Trophoblast cell (in vitro differentiated cells and primary cell): ENCODE measurements around the gene SCARF2.
A peak's percentile ranks its signal among the peaks of the same experiment; 100 is the strongest.

Source experiments
- DNase-seq, 2 donors: peaks; one replicate each; pipeline ENCODE4 v3.0.0-alpha.2; 2016
- H2AFZ ChIP-seq: 2 replicates; pipeline ENCODE4 v1.6.1; 2013; ENCODE audit warnings: low read length, moderate library complexity, mild to moderate bottlenecking; ENCODE audit not compliant: insufficient read depth, poor library complexity
- H2AK5ac ChIP-seq: 2 replicates; pipeline ENCODE4 v1.6.1; 2013; ENCODE audit warnings: mild to moderate bottlenecking, low read length
- H2BK120ac ChIP-seq: 2 replicates; pipeline ENCODE4 v1.6.1; 2013; ENCODE audit warnings: low read length, mild to moderate bottlenecking, moderate library complexity; ENCODE audit not compliant: insufficient read depth, poor library complexity
- H2BK12ac ChIP-seq: 2 replicates; pipeline ENCODE4 v1.6.1; 2013; ENCODE audit warnings: mild to moderate bottlenecking, low read length, moderate library complexity
- H2BK5ac ChIP-seq: 2 replicates; pipeline ENCODE4 v1.6.1; 2013; ENCODE audit warnings: low read length, low read depth, moderate library complexity, mild to moderate bottlenecking; ENCODE audit not compliant: poor library complexity
- H3K14ac ChIP-seq: 2 replicates; pipeline ENCODE4 v1.6.1; 2013; ENCODE audit warnings: mild to moderate bottlenecking, low read length
- H3K18ac ChIP-seq: 2 replicates; pipeline ENCODE4 v1.6.1; 2013; ENCODE audit warnings: mild to moderate bottlenecking, low read length
- H3K23ac ChIP-seq: 2 replicates; pipeline ENCODE4 v1.6.1; 2013; ENCODE audit warnings: low read length
- H3K27ac ChIP-seq: 2 replicates; pipeline ENCODE4 v1.5.1; 2013; ENCODE audit warnings: low read depth, mild to moderate bottlenecking, inconsistent platforms, low read length, moderate library complexity
- H3K27me3 ChIP-seq: 2 replicates; pipeline ENCODE4 v1.6.1; 2013; ENCODE audit warnings: inconsistent platforms, mild to moderate bottlenecking, low read length, moderate library complexity; ENCODE audit not compliant: insufficient read depth
- H3K36me3 ChIP-seq, 2 experiments: 1 replicate in 1 of 2; 2 replicates in 1 of 2; pipeline ENCODE4 v1.6.1; 2013; ENCODE audit warnings: low read length in 2 of 2, mild to moderate bottlenecking in 2 of 2, moderate library complexity in 1 of 2; ENCODE audit not compliant: insufficient read depth in 2 of 2, control insufficient read depth in 1 of 2
- H3K4ac ChIP-seq: 2 replicates; pipeline ENCODE4 v1.6.1; 2013; ENCODE audit warnings: low read depth, mild to moderate bottlenecking, low read length, moderate library complexity
- H3K4me1 ChIP-seq, 2 experiments: 1 replicate in 1 of 2; 2 replicates in 1 of 2; pipeline ENCODE4 v1.6.1; 2013; ENCODE audit warnings: low read length in 2 of 2, mild to moderate bottlenecking in 2 of 2, moderate library complexity in 1 of 2; ENCODE audit not compliant: insufficient read depth in 2 of 2, control insufficient read depth in 1 of 2
- H3K4me2 ChIP-seq: 2 replicates; pipeline ENCODE4 v1.6.1; 2013; ENCODE audit warnings: inconsistent platforms, mild to moderate bottlenecking, low read length, moderate library complexity
- H3K4me3 ChIP-seq: 2 replicates; pipeline ENCODE4 v1.5.1; 2013; ENCODE audit warnings: mild to moderate bottlenecking, low read depth, low read length, inconsistent platforms
- H3K79me1 ChIP-seq: one replicate; pipeline ENCODE4 v1.6.1; 2013; ENCODE audit warnings: low read length
- H3K79me2 ChIP-seq: 2 replicates; pipeline ENCODE4 v1.6.1; 2013; ENCODE audit warnings: low read length, mild to moderate bottlenecking; ENCODE audit not compliant: control insufficient read depth, insufficient read depth, poor library complexity
- H3K9ac ChIP-seq: 2 replicates; pipeline ENCODE4 v1.6.1; 2013; ENCODE audit warnings: mild to moderate bottlenecking, low read length
- H3K9me3 ChIP-seq: 2 replicates; pipeline ENCODE4 v1.6.1; 2013; ENCODE audit warnings: low read depth, mild to moderate bottlenecking, control low read depth, inconsistent platforms, low read length; ENCODE audit not compliant: insufficient read depth
- H4K12ac ChIP-seq: 2 replicates; pipeline ENCODE4 v1.6.1; 2013; ENCODE audit warnings: low read depth, mild to moderate bottlenecking, low read length, moderate library complexity
- H4K8ac ChIP-seq: 2 replicates; pipeline ENCODE4 v1.6.1; 2013; ENCODE audit warnings: low read depth, mild to moderate bottlenecking, low read length, moderate library complexity
- H4K91ac ChIP-seq: one replicate; pipeline ENCODE4 v1.6.1; 2013; ENCODE audit warnings: low read depth, mild to moderate bottlenecking, low read length, moderate library complexity
- WGBS: extraction: QIAGEN DNeasy Blood & Tissue Kit; methylation state at CpG from one replicate; pipeline ENCODE4 v1.1.7; 2013; ENCODE audit warnings: missing lambda C conversion rate; ENCODE audit not compliant: insufficient read length, insufficient coverage; ENCODE audit errors: extremely low coverage; 5-methylcytosine and 5-hydroxymethylcytosine counted together

Gene SCARF2

GRCh38 chr22:20456064-20456721 lies 18.6 kb upstream of the SCARF2 start:
- Histone ChIP-seq H3K4me3 (no peak overlapping the region), H2BK5ac (no peak overlapping the region), H3K79me1 (peaks cover 3% of the 10 kb centered on the region), H4K91ac (peak overlapping the region; percentile 48), H2AK5ac (no peak overlapping the region), H3K23ac (no peak overlapping the region), H3K4ac (no peak overlapping the region), H3K27ac (no peak overlapping the region), H3K36me3 (peaks cover 6 to 9% of the 10 kb centered on the region in 2 experiments), H3K27me3 (no peaks in the 10 kb centered on the region), H3K4me2 (no peak overlapping the region), H4K8ac (peak overlapping the region; percentile 77), H3K14ac (no peak overlapping the region), H3K18ac (no peak overlapping the region), H2BK120ac (no peak overlapping the region), H3K79me2 (no peaks in the 10 kb centered on the region), H2BK12ac (no peak overlapping the region), H3K4me1 (peaks cover 3 to 5% of the 10 kb centered on the region in 2 experiments), H3K9me3 (no peaks in the 10 kb centered on the region), H2AFZ (peak overlapping the region; percentile 47), H4K12ac (no peak overlapping the region), H3K9ac (no peak overlapping the region)
- DNase-seq: peak; percentile 70 to 85
- no CpG with 5 or more reads among the region's 6 CpGs for WGBS

- Histone ChIP-seq H4K91ac (no peak overlapping the region), H3K9ac (no peak overlapping the region), H3K27ac (no peak overlapping the region), H3K79me2 (no peaks in the 10 kb centered on the region), H4K8ac (no peak overlapping the region), H3K4me2 (no peak overlapping the region), H2BK120ac (no peak overlapping the region), H3K4ac (no peak overlapping the region), H3K9me3 (no peaks in the 10 kb centered on the region), H2AK5ac (no peak overlapping the region), H3K4me3 (no peak overlapping the region), H3K79me1 (peaks cover 3% of the 10 kb centered on the region), H4K12ac (no peak overlapping the region), H3K27me3 (no peaks in the 10 kb centered on the region), H2BK12ac (no peak overlapping the region), H2BK5ac (no peak overlapping the region), H2AFZ (no peak overlapping the region), H3K36me3 (peaks cover 6 to 13% of the 10 kb centered on the region in 2 experiments), H3K18ac (no peak overlapping the region), H3K4me1 (peaks cover 3 to 5% of the 10 kb centered on the region in 2 experiments), H3K14ac (no peak overlapping the region), H3K23ac (no peak overlapping the region)
- DNase-seq: no peak
- WGBS: no CpG with 5 or more reads among the region's 8 CpGs
Measured at GRCh38 chr22:20455709-20456063, 18.1 kb upstream of the SCARF2 start.

- peaks cover 3 to 5% of the 10 kb centered on the region in 2 experiments for H3K4me1 ChIP-seq
- no peak overlapping the region for H4K12ac ChIP-seq
- no peak overlapping the region for H3K27ac ChIP-seq
- H2BK5ac ChIP-seq: no peak overlapping the region
- no peak overlapping the region for H4K91ac ChIP-seq
- no peak overlapping the region for H4K8ac ChIP-seq
- WGBS: no CpG with 5 or more reads among the region's 3 CpGs
- no peak overlapping the region for H3K23ac ChIP-seq
- H3K14ac ChIP-seq: no peak overlapping the region
- H2BK12ac ChIP-seq: no peak overlapping the region
- no peak overlapping the region for H3K18ac ChIP-seq
- H3K9me3 ChIP-seq: no peaks in the 10 kb centered on the region
- H3K4ac ChIP-seq: no peak overlapping the region
- H2AK5ac ChIP-seq: no peak overlapping the region
- no peak overlapping the region for H3K4me2 ChIP-seq
- no peaks in the 10 kb centered on the region for H3K79me2 ChIP-seq
- H3K79me1 ChIP-seq: peaks cover 3% of the 10 kb centered on the region
- DNase-seq: no peak
- no peaks in the 10 kb centered on the region for H3K27me3 ChIP-seq
- H3K9ac ChIP-seq: no peak overlapping the region
- H3K36me3 ChIP-seq: peaks cover 4 to 13% of the 10 kb centered on the region in 2 experiments
- no peak overlapping the region for H2BK120ac ChIP-seq
- H3K4me3 ChIP-seq: no peak overlapping the region
- no peak overlapping the region for H2AFZ ChIP-seq
Measured at GRCh38 chr22:20453222-20453621, 15.6 kb upstream of the SCARF2 start.

GRCh38 chr22:20451920-20452319 lies 14.3 kb upstream of the SCARF2 start:
- Histone ChIP-seq H4K91ac (no peak overlapping the region), H3K4me1 (peaks cover 3 to 5% of the 10 kb centered on the region in 2 experiments), H3K4me3 (no peak overlapping the region), H2AFZ (no peak overlapping the region), H3K14ac (no peak overlapping the region), H3K23ac (no peak overlapping the region), H3K4me2 (no peak overlapping the region), H3K18ac (no peak overlapping the region), H3K9ac (no peak overlapping the region), H4K8ac (no peak overlapping the region), H2BK12ac (no peak overlapping the region), H3K4ac (no peak overlapping the region), H3K9me3 (no peaks in the 10 kb centered on the region), H2AK5ac (no peak overlapping the region), H3K79me1 (peaks cover 3% of the 10 kb centered on the region), H3K36me3 (peaks cover 0 to 5% of the 10 kb centered on the region in 2 experiments), H3K27ac (no peak overlapping the region), H2BK120ac (no peak overlapping the region), H3K27me3 (no peaks in the 10 kb centered on the region), H2BK5ac (no peak overlapping the region), H4K12ac (no peak overlapping the region), H3K79me2 (no peaks in the 10 kb centered on the region)
- no peak for DNase-seq
- WGBS: no CpG with 5 or more reads among the region's 2 CpGs
